GM12872 (cell line): ENCODE measurements around the gene CFAP299.

Experiments used
- CTCF ChIP-seq: IDR thresholded peaks from 3 replicates; pipeline ENCODE4 v1.5.1; 2011; ENCODE audit warnings: low read depth, mild to moderate bottlenecking, low read length, moderate library complexity; ENCODE audit not compliant: insufficient read depth

Gene CFAP299

GRCh38 chr4:80419946-80420345 lies 84.4 kb downstream of the CFAP299 start:
- no peak for TF ChIP-seq CTCF

- no peak for TF ChIP-seq CTCF
Observed at GRCh38 chr4:80420638-80421037, 85.1 kb downstream of the CFAP299 start.

- no peak for TF ChIP-seq CTCF
Observed at GRCh38 chr4:80422727-80423404, 87.3 kb downstream of the CFAP299 start.

DNA sequence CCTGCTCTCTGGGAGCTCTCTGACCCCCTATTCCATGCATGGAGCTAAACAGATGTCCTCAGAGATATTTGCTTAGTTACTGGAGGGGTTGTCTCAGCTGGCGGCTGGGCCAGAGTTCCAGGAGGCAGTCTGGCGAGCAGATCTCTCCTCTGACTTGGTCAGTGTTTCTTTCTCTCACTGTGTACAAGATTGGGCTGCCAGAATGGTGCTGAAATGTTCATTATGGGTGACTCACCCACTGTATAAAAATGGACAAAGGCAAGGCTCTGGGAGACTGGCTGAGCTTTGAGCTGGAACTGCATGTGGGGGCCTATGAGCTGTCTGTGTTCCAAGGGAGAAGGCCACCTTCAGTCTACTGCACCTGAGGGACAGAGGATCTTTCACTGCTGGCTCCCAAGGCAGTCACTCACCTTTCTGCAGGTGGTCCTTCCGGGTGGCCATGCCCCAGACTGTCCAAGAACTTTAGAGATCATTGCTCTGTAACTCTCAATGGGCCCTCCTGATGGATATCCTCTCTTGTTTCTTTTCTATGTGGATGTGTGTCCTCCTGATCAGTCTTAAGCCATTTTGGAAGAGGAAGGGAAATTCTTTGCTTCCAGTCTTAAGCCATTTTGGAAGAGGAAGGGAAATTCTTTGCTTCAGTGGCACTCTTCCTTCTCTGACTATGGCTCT lies 88.2 kb downstream of the CFAP299 start:
- TF ChIP-seq CTCF = no peak

DNA sequence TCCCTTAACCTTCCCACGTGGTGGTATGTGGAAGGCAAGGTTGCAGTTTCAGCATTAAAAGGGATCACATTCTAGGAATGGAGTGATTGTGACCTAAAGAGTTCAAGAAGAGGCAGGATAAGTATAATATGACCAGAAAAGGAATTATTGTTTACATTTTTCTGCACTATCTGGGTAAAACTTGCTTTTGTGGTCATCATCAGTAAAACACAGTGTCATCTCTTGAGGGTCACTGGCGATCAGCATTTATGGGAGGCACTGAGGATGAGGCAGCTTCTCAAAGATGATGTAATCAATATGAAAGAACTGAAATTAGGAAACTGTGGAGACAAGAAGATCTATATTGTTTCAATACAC lies 88.7 kb downstream of the CFAP299 start:
- no peak for TF ChIP-seq CTCF

DNA sequence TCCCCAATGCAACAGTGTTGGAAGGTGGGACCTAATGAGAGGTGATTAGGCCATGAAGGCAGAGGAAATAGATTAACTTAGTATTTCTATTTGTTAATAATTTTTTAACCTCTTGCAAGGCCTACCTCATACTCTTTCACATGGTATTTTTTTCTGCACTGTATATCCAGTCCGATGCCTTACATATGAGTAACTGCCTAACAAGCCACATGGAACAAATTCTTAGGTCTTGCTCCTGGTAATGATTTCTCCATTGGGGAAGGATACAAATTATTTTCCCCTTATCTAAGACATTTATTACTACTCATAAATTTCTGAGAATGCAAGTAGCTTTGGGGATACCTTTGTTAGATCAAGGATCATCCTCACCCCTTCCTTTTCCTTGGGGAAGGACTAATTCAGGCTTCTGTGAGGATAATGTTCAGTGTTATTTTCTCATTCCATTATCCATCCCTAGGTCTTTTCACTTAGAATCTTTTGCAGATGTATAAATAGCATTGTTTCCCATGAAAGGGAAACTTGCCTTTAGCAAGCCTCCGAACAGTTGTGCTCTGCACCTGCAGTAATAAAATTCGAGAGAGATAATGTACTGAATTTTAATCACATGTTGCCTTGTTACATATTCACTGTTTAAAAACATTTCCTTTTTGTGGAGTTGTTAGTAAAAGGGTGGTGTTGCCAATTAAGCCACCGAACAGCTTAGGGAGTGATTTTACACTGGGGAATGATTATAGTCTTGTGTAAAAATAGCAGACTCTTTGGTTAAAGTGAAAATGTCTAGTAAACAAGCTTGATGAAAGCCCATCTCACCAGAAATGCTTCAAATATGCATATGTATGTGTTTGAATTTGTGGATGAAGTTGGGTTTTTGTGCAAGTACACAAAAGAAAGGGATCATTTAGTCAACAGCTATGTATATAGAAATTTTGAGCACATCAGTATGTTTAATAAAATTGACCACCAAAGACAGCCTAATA lies 89.9 kb downstream of the CFAP299 start:
- no peak for TF ChIP-seq CTCF

- no peak for TF ChIP-seq CTCF
Observed at GRCh38 chr4:80431203-80431965, 95.9 kb downstream of the CFAP299 start.
